NCI-H2171 (cell line): ENCODE measurements around the gene CLIP2.
"Not testable (repeated sequence)": the region's sequence is repeated elsewhere in the genome, so short reads cannot be mapped to it uniquely, and the experiment has no call there.

Experiments used
- DNase-seq: peaks from one replicate; lab custom pipeline; 2025; lab: John Stamatoyannopoulos, UW

CLIP2 gene

GRCh38 chr7:74403521-74404387 is 114.5 kb downstream of the CLIP2 start:
- DNase-seq, result no peak

- DNase-seq, result no peak
Measured at GRCh38 chr7:74404388-74404700, 115.1 kb downstream of the CLIP2 start.

- no peak for DNase-seq
Measured at GRCh38 chr7:74404741-74405140, 115.5 kb downstream of the CLIP2 start.

GRCh38 chr7:74405191-74405898 is 116.1 kb downstream of the CLIP2 start:
- no peak for DNase-seq

GRCh38 chr7:74405899-74406512 is 116.8 kb downstream of the CLIP2 start:
- no peak for DNase-seq

- no peak for DNase-seq
Measured at GRCh38 chr7:74407958-74408357, 118.8 kb downstream of the CLIP2 start.

GRCh38 chr7:74409571-74409970 is 120.4 kb downstream of the CLIP2 start:
- no peak for DNase-seq

- no peak for DNase-seq
Measured at GRCh38 chr7:74410772-74411171, 121.6 kb downstream of the CLIP2 start.

GRCh38 chr7:74411571-74411970 is 122.4 kb downstream of the CLIP2 start:
- not testable (repeated sequence) for DNase-seq

GRCh38 chr7:74412056-74412455 is 122.8 kb downstream of the CLIP2 start:
- peak; percentile 75 for DNase-seq

- DNase-seq, result no peak
Measured at GRCh38 chr7:74412603-74413002, 123.4 kb downstream of the CLIP2 start.

GRCh38 chr7:74414595-74415333 is 125.6 kb downstream of the CLIP2 start:
- not testable (repeated sequence) for DNase-seq

GRCh38 chr7:74417419-74417971 is 128.3 kb downstream of the CLIP2 start:
- DNase-seq, result peak; percentile 13

- no peak for DNase-seq
Measured at GRCh38 chr7:74418076-74418475, 128.9 kb downstream of the CLIP2 start.

- DNase-seq, result no peak
Measured at GRCh38 chr7:74418538-74418937, 129.3 kb downstream of the CLIP2 start.

- DNase-seq, result not testable (repeated sequence)
Measured at GRCh38 chr7:74419232-74419631, 130.0 kb downstream of the CLIP2 start.

- DNase-seq, result no peak
Measured at GRCh38 chr7:74420006-74420405, 130.8 kb downstream of the CLIP2 start.

- no peak for DNase-seq
Measured at GRCh38 chr7:74424291-74424880, 135.2 kb downstream of the CLIP2 start.

- no peak for DNase-seq
Measured at GRCh38 chr7:74428023-74428422, 138.8 kb downstream of the CLIP2 start.

- DNase-seq, result no peak
Measured at GRCh38 chr7:74429153-74429747, 140.0 kb downstream of the CLIP2 start.

- DNase-seq, result not testable (repeated sequence)
Measured at GRCh38 chr7:74430409-74430808, 141.2 kb downstream of the CLIP2 start.
